Sigmoid colon (tissue), 3 donors: ENCODE data around the gene PGAM4.

ENCODE experiments used
- CTCF ChIP-seq, 4 experiments: fragments of 450-650 bp in 3 of 4; fragments of 200-600 bp in 1 of 4; IDR thresholded peaks; one replicate each; pipeline ENCODE4 v1.5.1; 2016 to 2019; ENCODE audit warnings: antibody characterized with exemption in 4 of 4, mild to moderate bottlenecking in 3 of 4, moderate library complexity in 2 of 4
- POLR2A ChIP-seq, 2 donors: fragments of 450-650 bp; IDR thresholded peaks; one replicate each; pipeline ENCODE4 v1.6.1; 2016; ENCODE audit warnings: antibody characterized with exemption in 2 of 2, mild to moderate bottlenecking in 2 of 2, moderate library complexity in 2 of 2

GRCh38 chrX:77924320-77924859 lies 45.0 kb downstream of the PGAM4 start:
- TF ChIP-seq POLR2A (IDR thresholded peaks at IDR 0.05) (no peak), CTCF (IDR thresholded peaks at IDR 0.05) (no peak)
